Activated CD4-positive, CD25-positive, alpha-beta regulatory T cell treated with anti-CD3 and anti-CD28 coated beads, Interleukin-2, amount 50 U/mL, for 72 hours (primary cell): ENCODE data around the gene RABGAP1L.

Experiments used
- DNase-seq: peaks from one replicate; pipeline ENCODE4 v3.0.0; 2021

RABGAP1L gene

DNA sequence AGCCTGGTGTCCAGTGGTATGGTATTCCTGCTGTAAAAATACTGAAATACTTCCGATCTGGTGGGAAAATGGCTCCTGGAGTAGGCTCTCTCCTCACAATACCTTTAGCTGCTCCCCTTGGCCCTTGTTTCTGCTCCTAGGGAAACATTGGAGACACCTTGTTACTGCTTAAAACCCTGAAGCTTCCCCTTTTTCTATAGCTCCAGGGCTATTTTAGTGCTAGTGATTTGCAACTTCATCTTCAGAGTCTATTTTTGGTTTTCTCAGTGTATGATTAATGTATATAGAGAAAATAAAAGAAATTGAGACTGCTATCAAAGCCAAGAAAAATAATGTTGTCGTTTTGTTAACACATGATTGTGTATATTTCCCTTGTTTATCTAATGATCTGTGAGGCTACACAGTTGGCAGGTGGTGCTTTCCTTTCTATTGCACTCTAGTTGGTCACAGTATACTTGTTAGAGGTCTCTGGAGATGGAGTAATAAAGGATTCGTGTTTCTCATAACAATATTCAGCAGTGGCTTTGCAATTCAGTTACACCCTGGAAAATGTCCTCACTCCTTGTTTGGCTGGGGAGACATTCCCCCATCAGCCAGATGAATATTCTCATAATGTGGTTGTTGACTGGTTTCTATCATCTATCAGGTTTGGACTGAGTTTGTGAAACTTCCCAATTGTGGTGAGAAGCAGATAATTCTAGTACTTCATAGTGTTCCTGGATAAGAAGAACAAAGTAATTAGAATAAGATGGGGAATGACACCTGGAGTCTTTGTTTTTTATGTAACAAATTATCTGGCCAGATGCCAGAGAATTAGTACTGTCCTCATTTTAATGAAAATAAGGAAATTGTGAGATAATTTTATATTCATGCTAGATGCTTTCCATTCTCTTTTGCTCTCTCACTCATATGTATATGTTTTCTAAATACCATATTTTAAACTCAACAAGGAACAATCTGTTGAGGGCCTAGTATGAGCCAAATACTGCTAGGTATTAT is 795.6 kb downstream of the RABGAP1L start:
- DNase-seq: no peak

DNA sequence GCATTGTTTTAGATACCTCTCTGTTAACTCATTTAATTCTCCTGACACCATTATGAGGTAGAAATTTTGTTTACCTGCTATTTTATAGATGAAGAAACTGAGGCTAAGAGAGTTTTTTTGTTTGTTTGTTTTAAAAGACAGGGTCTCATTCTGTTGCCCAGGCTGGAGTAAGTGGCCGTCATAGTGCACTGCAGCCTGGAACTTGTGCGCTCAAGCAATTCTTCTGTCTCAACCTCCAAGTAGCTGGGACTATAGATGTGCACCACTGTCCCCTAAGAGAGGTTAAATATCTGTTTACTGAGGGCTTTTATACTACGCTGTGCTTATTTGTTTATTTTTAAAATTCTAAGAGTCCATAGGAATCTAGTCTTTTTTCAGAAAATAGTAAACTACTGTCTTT is 796.8 kb downstream of the RABGAP1L start:
- no peak for DNase-seq

DNA sequence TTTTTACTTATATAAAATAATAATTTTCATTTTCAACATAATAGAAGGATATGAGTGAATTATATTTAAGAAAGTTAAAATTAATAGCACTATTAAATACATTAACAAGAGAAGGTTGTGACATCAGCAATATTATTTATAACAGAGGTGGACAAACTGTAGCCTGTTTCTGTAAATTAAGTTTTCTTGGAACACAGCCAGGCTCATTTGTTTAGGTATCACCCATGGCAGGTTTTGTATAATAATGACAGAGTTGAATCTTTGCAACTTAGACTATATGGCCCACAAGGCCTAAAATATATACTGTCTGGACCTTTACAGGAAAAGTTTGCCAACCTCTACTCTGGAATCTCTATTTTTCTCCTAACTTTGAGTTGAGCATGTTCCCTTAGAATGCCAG is 797.7 kb downstream of the RABGAP1L start:
- DNase-seq: no peak

GRCh38 chr1:174957829-174958228 is 798.5 kb downstream of the RABGAP1L start:
- DNase-seq: no peak

- DNase-seq: no peak
Measured at GRCh38 chr1:174958396-174958795, 799.1 kb downstream of the RABGAP1L start.

GRCh38 chr1:174960362-174960761 is 801.0 kb downstream of the RABGAP1L start:
- no peak for DNase-seq

GRCh38 chr1:174963529-174964125 is 804.3 kb downstream of the RABGAP1L start:
- no peak for DNase-seq

DNA sequence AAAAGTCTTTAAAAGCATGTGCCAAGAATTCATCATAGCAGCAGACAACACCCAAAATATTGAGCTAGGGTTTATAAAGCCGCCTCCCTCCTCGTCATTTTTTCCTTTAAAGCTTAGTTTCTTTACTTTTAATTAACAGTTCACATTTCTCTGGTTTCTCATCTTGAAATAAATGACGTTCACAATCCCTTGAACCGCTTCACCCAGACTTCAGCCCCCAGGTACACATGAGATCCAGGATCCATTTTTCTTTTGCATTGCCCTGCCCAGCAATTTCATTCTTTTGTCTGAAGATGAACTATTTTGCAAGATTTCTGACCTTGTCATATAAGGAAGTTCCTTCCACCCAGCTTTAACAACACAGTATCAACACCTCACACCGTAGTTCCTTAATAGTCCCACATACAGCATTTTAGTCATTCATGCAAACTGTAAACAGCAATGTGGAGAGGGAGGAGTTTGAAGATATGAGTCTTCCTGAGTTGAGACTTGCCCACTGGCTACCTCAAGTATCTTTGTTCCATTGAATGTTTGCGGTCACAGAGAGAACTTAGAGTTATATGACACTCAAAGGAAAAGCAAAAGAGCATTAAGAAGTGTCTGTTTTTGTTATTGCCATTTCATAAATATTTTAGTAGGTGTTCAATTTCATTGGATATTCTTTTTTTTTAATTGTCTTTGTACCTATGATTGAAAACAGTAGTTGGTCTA is 805.1 kb downstream of the RABGAP1L start:
- no peak for DNase-seq

DNA sequence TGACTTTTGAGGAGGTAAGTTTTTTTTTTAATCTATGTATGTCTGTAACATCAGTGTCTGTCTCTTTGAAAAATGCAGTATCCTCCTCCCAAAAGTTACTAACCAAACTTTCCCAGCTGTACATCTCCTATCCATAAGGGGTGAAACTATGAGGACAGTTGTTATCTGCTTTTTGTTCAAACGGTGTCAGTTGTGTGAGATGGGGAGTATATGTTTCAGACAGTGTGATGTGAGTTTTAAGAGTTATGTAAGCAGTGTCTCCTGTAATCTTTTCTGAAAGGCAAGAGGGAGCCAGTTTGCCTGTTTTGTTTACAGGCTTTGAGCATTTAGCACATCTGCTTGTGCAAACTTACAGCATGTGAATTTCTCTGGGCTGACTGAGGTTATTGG is 805.6 kb downstream of the RABGAP1L start:
- DNase-seq: no peak

GRCh38 chr1:174965362-174966007 is 806.2 kb downstream of the RABGAP1L start:
- no peak for DNase-seq

DNA sequence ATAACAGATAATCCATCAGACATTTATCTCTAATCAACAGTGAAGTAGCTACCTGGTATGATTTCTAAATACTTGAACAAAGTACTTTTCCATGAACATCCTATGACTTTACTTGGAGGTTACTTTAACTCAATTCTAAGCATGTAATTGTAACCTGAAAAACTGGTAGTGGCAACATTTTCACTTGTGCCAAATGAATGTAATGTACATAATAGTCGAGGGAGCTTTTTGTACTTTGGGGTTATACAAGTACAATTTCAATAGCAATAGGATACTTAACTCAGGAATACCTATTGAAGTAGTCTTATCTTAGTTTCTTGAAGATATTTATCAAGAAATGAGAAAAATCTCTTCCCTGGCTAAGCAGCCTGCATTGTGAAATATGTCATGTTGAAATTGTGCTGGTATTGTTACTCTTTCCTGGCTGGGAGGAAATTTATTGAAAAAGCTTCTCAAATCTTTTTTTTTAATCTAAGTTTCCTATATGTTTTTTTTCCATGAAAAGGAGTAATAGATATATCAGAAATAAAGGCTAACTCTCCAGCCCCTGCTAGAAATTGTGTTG is 806.8 kb downstream of the RABGAP1L start:
- no peak for DNase-seq

- DNase-seq: no peak
Measured at GRCh38 chr1:174967845-174968705, 808.8 kb downstream of the RABGAP1L start.

GRCh38 chr1:174968750-174969244 is 809.5 kb downstream of the RABGAP1L start:
- DNase-seq: no peak

GRCh38 chr1:174969977-174970376 is 810.7 kb downstream of the RABGAP1L start:
- no peak for DNase-seq

- no peak for DNase-seq
Measured at GRCh38 chr1:174971466-174971865, 812.1 kb downstream of the RABGAP1L start.

- no peak for DNase-seq
Measured at GRCh38 chr1:174971902-174972301, 812.6 kb downstream of the RABGAP1L start.

DNA sequence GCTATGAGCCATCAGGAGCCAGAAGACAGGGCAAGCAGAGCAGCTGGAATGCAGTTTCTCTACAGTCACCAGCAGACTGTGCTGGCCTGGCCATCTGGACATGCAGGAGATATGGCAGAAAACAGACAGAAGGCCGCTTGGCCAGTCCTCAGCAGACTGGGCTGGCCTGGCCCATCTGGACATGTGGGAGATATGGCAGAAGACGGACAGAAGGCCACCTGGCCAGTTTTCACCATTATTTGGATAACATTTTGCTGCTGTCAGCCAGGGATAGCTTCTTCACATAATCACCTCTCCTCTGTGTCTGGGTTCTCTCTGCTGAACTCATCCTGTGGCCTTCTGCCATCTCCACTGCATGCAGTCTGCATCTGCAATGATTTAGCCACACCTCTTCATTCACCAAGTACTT is 815.4 kb downstream of the RABGAP1L start:
- DNase-seq: no peak

- DNase-seq: no peak
Measured at GRCh38 chr1:174975764-174976163, 816.4 kb downstream of the RABGAP1L start.

GRCh38 chr1:174976436-174977108 is 817.3 kb downstream of the RABGAP1L start:
- DNase-seq: no peak

DNA sequence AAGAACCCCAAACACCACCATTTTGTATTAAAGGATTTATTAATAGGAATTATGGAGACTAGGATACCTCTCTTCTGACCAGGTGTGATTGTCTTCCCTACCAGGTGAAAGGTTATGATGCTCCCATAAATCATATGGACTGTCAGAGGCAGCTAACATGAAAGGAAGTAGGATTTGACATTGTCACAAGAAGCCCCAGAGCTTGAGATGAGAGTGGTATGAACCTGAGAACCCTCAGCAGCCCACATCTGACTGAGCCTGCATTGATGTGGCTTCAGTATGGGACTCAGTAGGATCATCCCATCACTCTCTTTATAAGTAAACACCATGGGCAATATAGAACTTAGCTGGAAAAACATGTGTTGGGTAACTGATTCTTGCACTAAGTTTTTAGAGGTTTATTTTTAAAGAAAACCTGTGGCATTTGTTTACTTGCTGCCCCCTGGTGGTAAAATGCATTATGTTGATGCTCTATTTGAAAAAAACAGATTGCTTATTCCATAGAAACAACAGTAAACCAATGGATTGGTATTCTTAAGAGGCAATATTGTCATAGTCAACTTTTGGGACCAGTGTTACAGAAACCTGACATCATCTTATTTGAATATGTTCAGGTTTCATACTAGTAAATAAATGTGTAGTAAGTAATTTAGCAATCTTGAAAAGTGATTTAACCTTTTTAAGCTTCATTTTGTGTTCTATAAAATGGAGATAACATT is 823.8 kb downstream of the RABGAP1L start:
- no peak for DNase-seq
